ENCODE data around the gene RIC1. TPM values are rescaled to one million over a fixed set of nuclear protein-coding genes. Genes with fewer than 3 reads are reported as not detected.

Gene RIC1
- polyA plus RNA-seq, 4 donors: 3.9 to 16.5 (median 6.8) TPM

Other genes with a start within 250 kb of the RIC1 start
- gene PLGRKT, start 191.2 kb upstream of the RIC1 start, polyA plus RNA-seq: 10 to 100 TPM; 35.6 to 60.4 (median 54.9) TPM
- 1 to 10 TPM; 1.1 to 3.4 (median 1.1) TPM for gene CD274, start 178.6 kb upstream of the RIC1 start, polyA plus RNA-seq
- gene PDCD1LG2, start 118.6 kb upstream of the RIC1 start, polyA plus RNA-seq: under 1 TPM in 2 of 4 donors, not detected in 2; 0.42 to 0.52 TPM
- gene ERMP1, start 204.0 kb downstream of the RIC1 start, polyA plus RNA-seq: 10 to 100 TPM in 1 of 4 donors, 1 to 10 TPM in 3; 2.0 to 22.3 (median 5.2) TPM

Measured in small intestine (tissue), 4 donors.